GM12801 (cell line): Measurements from ENCODE around the gene USP4.

ENCODE experiments used
- TF ChIP-seq, protein P1 (sequence below): IDR thresholded peaks from one replicate; pipeline ENCODE4 v1.5.1; 2011; ENCODE audit warnings: control low read depth; ENCODE audit not compliant: insufficient read length; ENCODE audit errors: extremely low read depth

Gene USP4

DNA sequence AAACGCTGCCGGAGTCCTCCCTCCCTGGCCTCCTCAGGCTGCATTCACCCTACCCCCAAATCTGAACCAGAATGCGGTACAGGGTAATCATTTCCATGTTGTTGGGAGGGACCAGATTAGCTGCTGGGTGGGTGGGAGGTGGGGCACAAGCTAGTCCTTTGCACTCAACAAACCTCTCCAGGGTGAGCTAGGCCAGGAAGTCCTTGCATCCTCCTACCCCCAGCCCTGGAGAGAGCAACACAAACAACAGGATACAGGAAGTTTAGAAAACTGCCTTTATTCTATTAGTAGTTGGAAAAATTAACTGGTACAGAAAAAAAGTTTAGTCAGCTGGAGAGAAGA lies 19.0 kb upstream of the USP4 start:
- TF ChIP-seq, protein P1, sequence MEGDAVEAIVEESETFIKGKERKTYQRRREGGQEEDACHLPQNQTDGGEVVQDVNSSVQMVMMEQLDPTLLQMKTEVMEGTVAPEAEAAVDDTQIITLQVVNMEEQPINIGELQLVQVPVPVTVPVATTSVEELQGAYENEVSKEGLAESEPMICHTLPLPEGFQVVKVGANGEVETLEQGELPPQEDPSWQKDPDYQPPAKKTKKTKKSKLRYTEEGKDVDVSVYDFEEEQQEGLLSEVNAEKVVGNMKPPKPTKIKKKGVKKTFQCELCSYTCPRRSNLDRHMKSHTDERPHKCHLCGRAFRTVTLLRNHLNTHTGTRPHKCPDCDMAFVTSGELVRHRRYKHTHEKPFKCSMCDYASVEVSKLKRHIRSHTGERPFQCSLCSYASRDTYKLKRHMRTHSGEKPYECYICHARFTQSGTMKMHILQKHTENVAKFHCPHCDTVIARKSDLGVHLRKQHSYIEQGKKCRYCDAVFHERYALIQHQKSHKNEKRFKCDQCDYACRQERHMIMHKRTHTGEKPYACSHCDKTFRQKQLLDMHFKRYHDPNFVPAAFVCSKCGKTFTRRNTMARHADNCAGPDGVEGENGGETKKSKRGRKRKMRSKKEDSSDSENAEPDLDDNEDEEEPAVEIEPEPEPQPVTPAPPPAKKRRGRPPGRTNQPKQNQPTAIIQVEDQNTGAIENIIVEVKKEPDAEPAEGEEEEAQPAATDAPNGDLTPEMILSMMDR: no peak

DNA sequence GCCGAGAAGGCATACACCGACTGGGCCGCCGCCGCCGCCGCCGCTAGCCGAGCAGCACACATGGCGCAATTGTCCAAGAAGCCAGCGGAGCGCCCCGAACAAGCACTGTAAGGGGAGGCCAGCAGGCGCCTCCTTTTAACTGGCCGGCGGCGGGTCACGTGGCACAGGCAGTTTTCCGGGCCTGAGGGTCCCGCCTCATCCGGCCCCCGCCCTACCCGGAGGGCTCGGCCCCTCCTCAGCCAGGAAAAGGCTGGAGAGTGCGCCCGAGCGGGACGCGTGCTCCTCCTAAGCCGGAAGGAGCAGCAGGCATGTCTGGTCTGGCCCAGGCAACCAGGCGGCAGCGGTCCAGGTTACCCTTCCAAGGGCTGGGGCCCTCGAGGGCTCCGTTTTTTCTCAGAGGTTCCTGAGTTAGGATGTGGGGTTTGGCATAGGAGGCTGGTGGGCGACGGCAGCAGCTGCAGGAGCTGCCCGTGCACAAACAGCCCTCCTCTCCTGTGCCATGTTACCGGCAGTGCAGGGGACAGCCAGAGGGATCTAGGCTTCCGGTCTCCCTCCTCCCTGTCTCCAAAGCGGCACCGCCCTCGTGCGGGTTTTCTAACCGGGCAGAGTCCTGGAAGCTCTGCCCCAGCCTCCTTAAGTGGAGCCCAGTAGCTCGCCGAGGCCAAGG lies 18.5 kb upstream of the USP4 start, which contains the start of gene GPX1:
GPX1 (minus strand) TSS at position 137 of the 667 bp plus-strand sequence; CDS start at position 62, 75 bp downstream.
- TF ChIP-seq, protein P1: no peak

DNA sequence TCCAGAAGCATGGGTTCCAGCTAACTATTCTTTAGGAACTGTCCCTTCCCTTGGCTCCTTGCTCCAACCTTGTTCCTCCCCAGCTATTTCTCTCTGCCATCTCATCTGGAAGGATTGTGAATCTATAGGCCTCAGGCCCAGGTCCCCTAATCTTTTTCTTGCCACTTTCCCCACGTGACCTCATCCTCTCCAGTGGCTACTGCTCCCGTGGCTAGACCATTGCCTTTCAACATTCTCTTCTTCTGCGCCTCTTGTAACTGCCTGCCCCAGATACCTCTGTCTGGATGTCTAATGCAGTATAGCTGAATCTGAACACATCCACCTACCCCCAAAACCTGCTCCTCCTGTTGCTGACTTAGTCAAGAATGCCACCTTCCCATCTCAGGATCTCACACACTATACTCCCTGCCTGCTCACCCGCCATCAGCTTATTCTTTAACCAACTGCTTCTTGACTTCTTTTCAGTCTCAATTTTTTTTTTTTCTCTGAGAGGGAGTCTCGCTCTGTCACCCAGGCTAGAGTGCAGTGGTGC lies 13.1 kb upstream of the USP4 start:
- TF ChIP-seq, protein P1: no peak

DNA sequence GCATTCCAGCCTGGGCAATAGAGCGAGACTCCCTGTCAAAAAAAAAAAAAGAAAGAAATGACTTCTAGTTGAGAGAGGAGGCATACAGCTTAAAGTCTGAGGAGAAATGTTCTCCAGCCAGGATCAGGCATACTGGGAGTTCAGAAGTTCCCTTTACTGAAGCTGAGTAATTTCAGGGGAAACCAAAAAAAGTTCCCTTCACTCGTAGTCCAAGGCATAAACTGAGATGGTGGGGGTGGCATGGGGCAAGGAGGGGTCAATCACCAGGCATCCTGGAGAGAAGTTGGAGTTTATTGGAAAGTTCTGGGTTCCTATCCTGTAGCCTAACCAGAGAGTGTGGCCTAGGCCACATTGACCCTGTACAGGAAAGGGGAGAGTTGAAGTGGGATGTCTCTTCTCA lies 12.4 kb upstream of the USP4 start:
- TF ChIP-seq, protein P1: no peak

DNA sequence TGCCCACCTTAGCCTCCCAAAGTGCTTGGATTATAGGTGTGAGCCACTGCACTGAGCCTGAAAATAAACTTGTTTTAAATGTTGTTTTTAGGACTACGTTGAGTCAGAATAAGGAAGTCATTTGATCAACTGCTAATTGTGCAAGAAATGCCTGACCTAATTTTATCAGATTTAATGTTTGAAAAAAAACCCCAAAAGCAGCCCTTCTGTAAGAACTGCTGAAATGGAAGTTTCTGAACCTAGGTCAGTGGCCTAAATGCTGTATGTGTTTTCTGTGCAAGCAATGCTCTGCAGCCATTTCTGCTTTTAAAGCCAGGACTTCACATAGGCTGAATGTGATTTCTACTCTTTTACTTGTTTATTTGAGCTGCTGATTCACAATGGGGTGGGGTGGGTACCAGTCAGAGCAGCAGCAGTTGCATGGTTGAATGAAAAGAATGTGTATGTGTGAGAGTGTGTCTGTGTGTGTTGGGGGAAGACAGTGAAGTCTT lies 11.7 kb upstream of the USP4 start:
- TF ChIP-seq, protein P1: no peak

DNA sequence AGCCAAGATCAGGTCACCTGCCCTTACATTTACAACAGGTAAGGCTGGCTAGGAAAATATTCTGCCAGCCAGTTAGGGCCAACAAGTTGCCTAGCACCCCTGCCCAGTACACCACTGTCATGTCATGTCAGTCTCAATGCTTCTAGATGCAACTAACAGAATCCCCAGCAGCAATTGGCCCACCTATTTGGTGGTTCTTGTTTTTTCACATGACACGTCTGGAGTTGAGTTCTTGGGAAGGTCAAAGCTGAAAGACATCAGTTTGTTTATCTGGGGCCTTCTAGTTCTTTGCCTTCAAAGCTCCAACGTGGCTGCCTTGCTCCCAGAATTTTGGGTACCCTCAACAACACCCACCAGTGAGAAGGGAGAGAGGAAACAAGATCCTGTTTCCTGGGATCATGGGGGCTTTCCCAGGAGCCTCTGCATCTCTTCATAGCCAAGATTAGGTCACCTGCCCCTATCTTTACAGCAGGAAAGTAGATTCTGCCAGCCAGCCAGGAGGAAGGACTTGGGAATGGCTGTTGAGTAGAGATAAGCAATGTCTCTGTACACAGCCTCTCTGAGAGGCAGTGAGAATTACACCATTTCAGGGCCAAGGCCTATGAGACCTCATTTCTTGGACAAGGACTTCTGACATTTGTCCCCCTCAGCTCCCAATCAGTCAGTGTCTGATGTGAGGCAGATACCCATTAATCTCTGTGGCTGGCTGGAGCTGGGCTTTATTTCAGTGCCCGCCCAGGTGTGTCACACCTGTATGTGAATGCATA lies 9.7 kb upstream of the USP4 start:
- TF ChIP-seq, protein P1: no peak

DNA sequence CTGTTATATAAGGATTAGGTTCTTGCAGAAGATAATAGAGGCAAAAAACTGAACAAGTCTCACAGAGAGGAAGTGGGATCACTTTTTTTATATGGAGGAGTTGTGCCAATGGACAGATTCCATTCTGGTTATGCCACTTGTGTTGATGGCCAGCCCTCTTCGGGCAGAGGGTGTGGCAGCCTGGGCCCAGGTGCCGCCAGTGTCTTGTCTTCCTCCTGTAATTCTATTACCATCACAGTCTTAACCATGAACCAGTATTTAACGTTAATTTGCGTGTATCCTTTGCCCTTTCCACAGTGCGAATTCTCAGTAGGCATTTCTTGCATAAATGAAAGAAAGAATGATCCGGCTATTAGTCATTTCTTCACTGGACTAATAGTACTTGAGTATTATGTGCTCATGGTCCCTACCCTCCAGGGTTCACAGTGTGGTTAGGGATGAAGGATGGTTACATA lies 7.0 kb upstream of the USP4 start:
- TF ChIP-seq, protein P1: no peak
